ENCODE results near the gene BYSL.

- no peak for TF ChIP-seq CTCF (IDR thresholded peaks at IDR 0.05; ENCODE audit: insufficient read depth, low read length)
- TF ChIP-seq, protein P1, sequence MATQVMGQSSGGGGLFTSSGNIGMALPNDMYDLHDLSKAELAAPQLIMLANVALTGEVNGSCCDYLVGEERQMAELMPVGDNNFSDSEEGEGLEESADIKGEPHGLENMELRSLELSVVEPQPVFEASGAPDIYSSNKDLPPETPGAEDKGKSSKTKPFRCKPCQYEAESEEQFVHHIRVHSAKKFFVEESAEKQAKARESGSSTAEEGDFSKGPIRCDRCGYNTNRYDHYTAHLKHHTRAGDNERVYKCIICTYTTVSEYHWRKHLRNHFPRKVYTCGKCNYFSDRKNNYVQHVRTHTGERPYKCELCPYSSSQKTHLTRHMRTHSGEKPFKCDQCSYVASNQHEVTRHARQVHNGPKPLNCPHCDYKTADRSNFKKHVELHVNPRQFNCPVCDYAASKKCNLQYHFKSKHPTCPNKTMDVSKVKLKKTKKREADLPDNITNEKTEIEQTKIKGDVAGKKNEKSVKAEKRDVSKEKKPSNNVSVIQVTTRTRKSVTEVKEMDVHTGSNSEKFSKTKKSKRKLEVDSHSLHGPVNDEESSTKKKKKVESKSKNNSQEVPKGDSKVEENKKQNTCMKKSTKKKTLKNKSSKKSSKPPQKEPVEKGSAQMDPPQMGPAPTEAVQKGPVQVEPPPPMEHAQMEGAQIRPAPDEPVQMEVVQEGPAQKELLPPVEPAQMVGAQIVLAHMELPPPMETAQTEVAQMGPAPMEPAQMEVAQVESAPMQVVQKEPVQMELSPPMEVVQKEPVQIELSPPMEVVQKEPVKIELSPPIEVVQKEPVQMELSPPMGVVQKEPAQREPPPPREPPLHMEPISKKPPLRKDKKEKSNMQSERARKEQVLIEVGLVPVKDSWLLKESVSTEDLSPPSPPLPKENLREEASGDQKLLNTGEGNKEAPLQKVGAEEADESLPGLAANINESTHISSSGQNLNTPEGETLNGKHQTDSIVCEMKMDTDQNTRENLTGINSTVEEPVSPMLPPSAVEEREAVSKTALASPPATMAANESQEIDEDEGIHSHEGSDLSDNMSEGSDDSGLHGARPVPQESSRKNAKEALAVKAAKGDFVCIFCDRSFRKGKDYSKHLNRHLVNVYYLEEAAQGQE (IDR thresholded peaks at IDR 0.05; ENCODE audit: insufficient replicate concordance, low read depth): no peak
Observed at GRCh38 chr6:41974281-41974825, 53.1 kb downstream of the BYSL start.
